Activated CD8-positive, alpha-beta T cell treated with anti-CD3 and anti-CD28 coated beads for 36 hours (primary cell): ENCODE measurements around the gene NME9. TPM values are rescaled to one million over a fixed set of nuclear protein-coding genes. Genes with fewer than 3 reads are reported as not detected.

Experiments used
- ATAC-seq: fragments of 200-7000 bp; cut with Tn5 transposase; one replicate; pipeline ENCODE4 v1.10.0; 2021; ENCODE audit warnings: mild to moderate bottlenecking, moderate library complexity
- CTCF ChIA-PET: fragments of 350-600 bp; sonication (Branson Sonifier 250); formaldehyde crosslinking; loops from one replicate; lab custom pipeline; 2021; ENCODE audit warnings: antibody characterized with exemption; lab: Charles Lee
- POLR2A ChIA-PET: fragments of 350-600 bp; sonication (Branson Sonifier 250); formaldehyde crosslinking; loops from one replicate; lab custom pipeline; 2021; ENCODE audit warnings: antibody characterized with exemption; lab: Charles Lee
- DNase-seq: peaks from one replicate; pipeline ENCODE4 v3.0.0-alpha.2; 2020
- H3K27ac Mint-ChIP-seq: one replicate; pipeline ENCODE4 v1.8.0; 2021; ENCODE audit warnings: mild to moderate bottlenecking, mixed read lengths
- H3K27me3 Mint-ChIP-seq: one replicate; pipeline ENCODE4 v1.8.0; 2021; ENCODE audit warnings: mixed read lengths
- H3K36me3 Mint-ChIP-seq: one replicate; pipeline ENCODE4 v1.8.0; 2021; ENCODE audit warnings: low read depth, mixed read lengths
- H3K4me1 Mint-ChIP-seq: one replicate; pipeline ENCODE4 v1.8.0; 2021; ENCODE audit warnings: low read depth, mixed read lengths
- H3K4me3 Mint-ChIP-seq: one replicate; pipeline ENCODE4 v1.8.0; 2021; ENCODE audit warnings: mild to moderate bottlenecking, moderate library complexity, mixed read lengths
- H3K9me3 Mint-ChIP-seq: one replicate; pipeline ENCODE4 v1.8.0; 2021; ENCODE audit warnings: mixed read lengths
- intact Hi-C: fragments of 100-400 bp; cut with micrococcal nuclease; formaldehyde crosslinking; loops from one replicate; pipeline ENCODE4 v1.10.0; 2022
- total RNA-seq, 2 experiments: library from RNA; stranded (reverse); gene quantifications; one replicate each; pipeline ENCODE4 v1.2.3, GENCODE V29; 2021
- TF ChIP-seq, protein P1 (sequence below): fragments of 200-600 bp; IDR thresholded peaks from one replicate; pipeline ENCODE4 v1.8.0; 2022; ENCODE audit warnings: antibody characterized with exemption, mild to moderate bottlenecking

Gene NME9
- total RNA-seq, 2 experiments from 2014 or later = 0.45 TPM; not detected in 1

DNA sequence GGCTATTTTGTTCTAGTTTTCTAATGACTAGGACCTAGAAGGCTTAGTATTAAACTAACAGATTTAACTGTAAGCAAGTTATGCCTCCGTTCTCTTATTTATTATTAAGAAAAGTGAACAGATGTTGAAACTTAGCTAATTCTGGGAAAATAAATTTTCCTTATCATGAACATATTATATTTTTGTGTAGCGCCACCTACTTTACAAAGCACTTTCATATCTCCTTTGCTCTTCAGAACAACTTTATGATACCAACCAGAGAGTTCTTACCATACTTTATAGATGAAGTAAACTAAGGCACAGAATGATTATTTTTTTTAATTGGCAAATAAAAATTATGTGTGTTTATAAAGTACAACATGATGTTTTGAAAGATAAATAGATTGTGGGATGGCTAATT, 59.4 kb downstream of the NME9 start:
- H3K4me1 Mint-ChIP-seq = peaks cover 6% of the 10 kb centered on the region
- H3K4me3 Mint-ChIP-seq = no peak overlapping the region
- DNase-seq (no peak), ATAC-seq (no peak)
- H3K36me3 Mint-ChIP-seq = peaks cover 26% of the 10 kb centered on the region
- ChIA-PET CTCF (interaction anchor here (0.8 to 1.1 kb wide), 2 partner anchors 13 to 90 kb away, joined by 3 read pairs; no protein-coding TSS in a partner anchor), POLR2A (interaction anchor here (1.5 kb wide), 1 partner anchor 12 kb away, joined by 3 read pairs; no protein-coding TSS in a partner anchor)
- H3K9me3 Mint-ChIP-seq = no peaks in the 10 kb centered on the region
- intact Hi-C loops = no loop called here
- H3K27me3 Mint-ChIP-seq = no peaks in the 10 kb centered on the region
- no peak overlapping the region for H3K27ac Mint-ChIP-seq
- TF ChIP-seq, protein P1, sequence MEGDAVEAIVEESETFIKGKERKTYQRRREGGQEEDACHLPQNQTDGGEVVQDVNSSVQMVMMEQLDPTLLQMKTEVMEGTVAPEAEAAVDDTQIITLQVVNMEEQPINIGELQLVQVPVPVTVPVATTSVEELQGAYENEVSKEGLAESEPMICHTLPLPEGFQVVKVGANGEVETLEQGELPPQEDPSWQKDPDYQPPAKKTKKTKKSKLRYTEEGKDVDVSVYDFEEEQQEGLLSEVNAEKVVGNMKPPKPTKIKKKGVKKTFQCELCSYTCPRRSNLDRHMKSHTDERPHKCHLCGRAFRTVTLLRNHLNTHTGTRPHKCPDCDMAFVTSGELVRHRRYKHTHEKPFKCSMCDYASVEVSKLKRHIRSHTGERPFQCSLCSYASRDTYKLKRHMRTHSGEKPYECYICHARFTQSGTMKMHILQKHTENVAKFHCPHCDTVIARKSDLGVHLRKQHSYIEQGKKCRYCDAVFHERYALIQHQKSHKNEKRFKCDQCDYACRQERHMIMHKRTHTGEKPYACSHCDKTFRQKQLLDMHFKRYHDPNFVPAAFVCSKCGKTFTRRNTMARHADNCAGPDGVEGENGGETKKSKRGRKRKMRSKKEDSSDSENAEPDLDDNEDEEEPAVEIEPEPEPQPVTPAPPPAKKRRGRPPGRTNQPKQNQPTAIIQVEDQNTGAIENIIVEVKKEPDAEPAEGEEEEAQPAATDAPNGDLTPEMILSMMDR = no peak

DNA sequence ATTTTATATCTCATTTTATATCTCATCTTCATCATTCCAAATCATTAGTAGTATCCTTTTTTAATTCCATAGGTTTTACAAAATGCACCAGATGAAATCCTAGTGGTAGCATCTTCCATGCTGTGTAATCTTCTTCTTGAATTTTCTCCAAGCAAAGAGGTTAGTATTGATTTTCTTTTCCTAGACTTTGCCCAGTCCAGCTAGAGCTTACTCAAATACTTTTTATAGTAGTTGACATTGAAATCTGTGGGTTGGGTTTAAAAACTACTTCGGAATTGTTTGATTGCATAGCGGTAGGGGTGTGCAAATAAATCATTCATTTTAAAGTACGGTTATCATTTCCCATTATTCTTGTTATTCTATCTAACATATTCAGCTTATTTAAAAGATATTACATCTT, 62.6 kb downstream of the NME9 start:
- TF ChIP-seq, protein P1 = no peak
- Mint-ChIP-seq H3K36me3 (peaks cover 10% of the 10 kb centered on the region), H3K4me3 (no peak overlapping the region), H3K4me1 (peaks cover 6% of the 10 kb centered on the region), H3K27me3 (no peaks in the 10 kb centered on the region), H3K9me3 (no peaks in the 10 kb centered on the region), H3K27ac (no peak overlapping the region)
- POLR2A ChIA-PET = no interaction called here
- intact Hi-C loops = no loop called here
- DNase-seq (no peak), ATAC-seq (no peak)
- CTCF ChIA-PET = interaction anchor here (0.6 kb wide), 1 partner anchor 631 kb away, joined by 3 read pairs; no protein-coding TSS in a partner anchor

DNA sequence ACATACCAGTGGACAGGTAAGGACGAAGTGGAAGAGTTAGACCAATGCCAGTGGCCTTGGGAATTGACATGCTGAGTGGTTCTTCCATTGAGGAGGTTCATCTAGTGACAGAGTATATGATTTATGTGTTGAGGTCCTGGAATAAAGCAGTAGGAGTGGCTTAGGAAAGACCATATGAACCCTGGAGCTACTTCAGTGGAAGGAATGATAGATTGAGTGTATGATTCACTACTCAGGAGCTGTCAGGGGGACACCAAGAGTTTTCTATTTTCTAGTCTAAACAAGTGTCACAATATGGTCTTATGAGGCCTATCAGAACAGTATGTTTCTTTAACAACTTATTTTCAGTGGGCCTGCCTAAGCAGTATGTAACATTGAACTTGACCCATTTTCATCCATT, 63.9 kb downstream of the NME9 start:
- CTCF ChIA-PET = no interaction called here
- no peak for DNase-seq

DNA sequence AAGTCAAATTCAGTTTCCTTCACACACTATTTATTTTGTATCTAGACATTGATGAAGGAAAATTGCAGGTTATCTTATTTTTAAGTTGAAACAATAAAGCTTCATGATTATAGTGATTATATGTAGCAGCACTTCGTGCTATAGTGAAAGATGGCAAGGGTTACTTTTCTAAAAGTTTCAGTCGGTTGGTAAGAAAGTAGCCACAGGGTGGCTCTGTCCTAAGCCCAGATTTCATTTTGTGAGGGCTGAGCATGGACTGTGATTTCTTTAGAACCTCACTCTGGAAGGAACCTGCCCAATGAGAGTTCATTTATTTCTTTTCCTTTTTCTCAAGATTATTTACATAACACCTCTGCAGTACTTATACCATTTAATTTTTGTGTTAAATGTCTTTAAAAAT, 66.5 kb downstream of the NME9 start:
- ChIA-PET POLR2A (no interaction called here), CTCF (interaction anchor here (0.6 to 2.8 kb wide), 3 partner anchors 20 to 197 kb away, joined by 4 to 9 read pairs (median 4); no protein-coding TSS in a partner anchor)
- H3K27me3 Mint-ChIP-seq = no peaks in the 10 kb centered on the region
- no peak for DNase-seq
- no peak for ATAC-seq
- H3K4me1 Mint-ChIP-seq = peaks cover 4% of the 10 kb centered on the region
- no peak overlapping the region for H3K27ac Mint-ChIP-seq
- H3K36me3 Mint-ChIP-seq = peaks cover 6% of the 10 kb centered on the region
- TF ChIP-seq, protein P1 = no peak
- no peaks in the 10 kb centered on the region for H3K9me3 Mint-ChIP-seq
- H3K4me3 Mint-ChIP-seq = no peak overlapping the region
- intact Hi-C loops = no loop called here

More for the DNA sequence above, 63.9 kb downstream of the NME9 start:
- TF ChIP-seq, protein P1 = no peak
- no peak overlapping the region for H3K4me3 Mint-ChIP-seq
- POLR2A ChIA-PET = no interaction called here
- H3K36me3 Mint-ChIP-seq = peaks cover 2% of the 10 kb centered on the region
- H3K27me3 Mint-ChIP-seq = no peaks in the 10 kb centered on the region
- H3K27ac Mint-ChIP-seq = no peak overlapping the region
- no peak for ATAC-seq
- intact Hi-C loops = no loop called here
- no peaks in the 10 kb centered on the region for H3K4me1 Mint-ChIP-seq
- H3K9me3 Mint-ChIP-seq = no peaks in the 10 kb centered on the region

DNA sequence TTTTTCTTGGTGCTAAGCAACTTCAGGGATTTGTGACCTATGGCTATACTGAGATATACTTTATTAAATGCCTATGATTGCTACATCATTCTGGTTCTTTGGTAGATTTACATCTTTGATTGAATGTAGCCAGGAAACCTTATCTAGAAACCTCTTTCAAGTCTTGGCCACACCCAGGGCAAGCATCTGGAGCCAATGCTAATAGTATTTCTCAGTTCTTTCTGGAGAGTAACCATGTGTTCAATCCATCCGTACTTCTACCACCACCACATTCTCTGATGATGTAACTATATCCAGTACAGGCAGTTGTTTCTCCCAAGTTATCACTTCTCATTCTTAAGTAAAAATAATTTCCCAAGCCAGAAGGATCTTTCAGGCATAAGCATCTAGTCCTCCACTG, 69.0 kb downstream of the NME9 start:
- no peak for ATAC-seq
- Mint-ChIP-seq H3K27me3 (no peaks in the 10 kb centered on the region), H3K36me3 (peaks cover 12% of the 10 kb centered on the region), H3K27ac (no peak overlapping the region), H3K4me3 (no peak overlapping the region), H3K4me1 (peaks cover 13% of the 10 kb centered on the region), H3K9me3 (no peaks in the 10 kb centered on the region)
- TF ChIP-seq, protein P1 = no peak
- POLR2A ChIA-PET = no interaction called here
- intact Hi-C loops = no loop called here
- CTCF ChIA-PET = no interaction called here
- DNase-seq = no peak
